GM21447 (cell line): Measurements from ENCODE around the gene PANK1.
"Not testable (repeated sequence)": the region's sequence is repeated elsewhere in the genome, so short reads cannot be mapped to it uniquely, and the experiment has no call there.

Experiments used
- ATAC-seq: cut with Tn5 transposase; IDR thresholded peaks from one replicate; pipeline ENCODE4 v1.9.1; 2021; ENCODE audit not compliant: unreplicated experiment

Gene PANK1

DNA sequence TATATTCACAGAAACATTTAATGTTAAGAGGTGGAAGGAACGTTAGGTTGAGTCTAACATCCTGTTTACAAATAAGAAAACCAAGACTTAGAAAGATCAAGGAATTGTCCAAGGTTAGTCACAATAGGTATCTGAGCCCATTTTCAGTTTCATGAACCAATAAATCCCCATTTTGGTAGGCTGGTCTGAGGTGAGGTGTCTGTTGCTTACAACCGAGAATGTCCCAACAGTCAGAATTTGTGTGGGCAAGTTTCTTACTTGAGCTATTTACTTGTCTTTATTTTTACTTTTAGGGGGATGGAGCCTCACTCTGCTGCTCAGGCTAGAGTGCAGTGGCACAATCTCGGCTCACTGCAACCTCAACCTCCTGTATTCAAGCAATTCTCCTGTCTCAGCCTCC is 23.6 kb downstream of the PANK1 start:
- no peak for ATAC-seq

DNA sequence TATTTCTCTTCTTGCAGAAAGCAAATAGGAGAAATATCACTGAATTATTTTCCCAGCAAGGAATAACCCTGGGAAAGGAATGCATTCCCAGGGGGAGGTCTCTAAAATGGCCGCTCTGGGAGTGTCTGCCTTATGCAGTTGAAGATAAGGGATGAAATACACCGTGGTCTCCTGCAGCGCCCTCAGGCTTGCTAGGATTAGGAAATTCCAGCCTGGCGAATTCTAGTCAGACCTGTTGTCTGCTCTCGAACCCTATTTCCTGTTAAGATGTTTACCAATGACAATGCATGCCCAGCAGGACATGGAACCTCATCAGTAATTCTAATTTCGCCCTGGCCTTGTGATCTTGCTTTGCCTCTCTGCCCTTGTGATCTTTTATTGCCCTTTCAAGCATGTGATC is 24.7 kb downstream of the PANK1 start:
- ATAC-seq: not testable (repeated sequence)

DNA sequence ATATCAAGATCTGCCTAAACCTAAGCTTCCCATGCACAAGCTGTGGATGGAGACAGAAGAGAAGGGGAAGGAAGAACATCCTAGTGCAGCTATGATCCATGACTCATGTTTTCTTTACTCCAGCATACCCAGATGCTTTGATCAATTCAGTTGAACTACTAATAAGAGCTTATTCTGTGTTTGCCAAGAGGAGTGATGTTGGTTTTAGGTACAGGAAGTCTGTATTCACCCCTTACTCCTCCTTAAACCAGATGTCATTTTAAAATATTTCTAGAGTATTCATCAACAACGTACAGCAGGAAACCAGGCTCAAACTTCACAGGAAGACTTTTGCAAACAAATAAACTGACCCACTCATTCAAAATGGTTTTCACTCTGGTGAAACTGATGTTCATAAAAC is 29.2 kb downstream of the PANK1 start:
- ATAC-seq: no peak

DNA sequence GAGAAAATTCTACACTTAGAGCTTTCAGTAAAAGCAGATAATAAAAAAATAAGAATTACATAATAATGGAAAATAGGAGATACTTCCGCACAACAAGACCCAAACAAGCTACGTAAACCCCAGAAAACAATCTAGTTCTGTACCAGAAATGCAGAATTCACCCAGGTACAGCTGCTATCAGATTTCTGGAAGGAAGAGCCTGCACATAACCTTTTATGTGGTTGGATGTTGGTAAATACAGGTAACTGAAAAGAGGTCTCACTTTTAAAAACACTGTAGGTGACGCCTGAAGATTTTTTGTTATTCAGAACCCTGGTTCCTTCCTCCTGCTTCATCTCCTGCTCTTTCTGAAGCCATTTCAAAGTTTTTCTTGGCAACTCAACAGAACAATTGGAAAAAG is 29.9 kb downstream of the PANK1 start:
- no peak for ATAC-seq

DNA sequence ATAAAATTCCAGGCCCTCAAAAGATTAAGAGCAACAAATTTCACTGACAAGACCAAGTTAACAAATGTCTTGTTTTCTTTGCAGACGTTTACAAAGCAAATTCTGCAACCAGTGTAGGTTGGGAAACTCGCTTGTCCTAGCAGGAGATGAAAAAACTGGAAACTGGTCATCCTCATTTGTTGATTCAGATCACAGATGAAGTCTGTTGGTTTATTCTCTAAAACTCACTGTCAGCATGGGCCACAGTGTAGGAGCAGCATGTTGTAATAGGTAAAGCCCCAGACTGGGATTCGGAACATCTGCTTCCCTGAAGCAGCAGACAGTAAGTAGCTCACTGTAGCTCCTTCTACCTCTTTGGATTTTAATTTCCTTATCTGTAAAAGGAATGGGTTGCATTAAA is 31.5 kb downstream of the PANK1 start:
- ATAC-seq: no peak

DNA sequence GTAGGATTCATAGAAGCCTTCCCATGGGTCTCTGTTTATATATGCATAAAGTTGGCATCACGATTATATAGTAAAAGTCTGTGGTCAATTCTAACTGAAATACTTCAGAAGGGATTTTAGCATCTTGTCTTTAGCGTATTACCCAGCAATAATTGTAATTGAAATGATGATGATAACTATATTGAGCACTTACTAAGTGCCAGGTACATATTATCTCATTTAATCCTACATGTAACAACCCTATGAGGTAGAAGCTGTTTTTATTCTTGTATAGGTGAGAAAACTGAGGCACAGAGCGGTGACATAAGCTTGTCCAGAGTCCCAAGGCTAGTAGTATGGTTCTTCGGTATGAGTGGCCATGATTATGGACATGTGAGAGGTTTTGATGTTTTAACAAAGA is 33.8 kb downstream of the PANK1 start:
- ATAC-seq: no peak

DNA sequence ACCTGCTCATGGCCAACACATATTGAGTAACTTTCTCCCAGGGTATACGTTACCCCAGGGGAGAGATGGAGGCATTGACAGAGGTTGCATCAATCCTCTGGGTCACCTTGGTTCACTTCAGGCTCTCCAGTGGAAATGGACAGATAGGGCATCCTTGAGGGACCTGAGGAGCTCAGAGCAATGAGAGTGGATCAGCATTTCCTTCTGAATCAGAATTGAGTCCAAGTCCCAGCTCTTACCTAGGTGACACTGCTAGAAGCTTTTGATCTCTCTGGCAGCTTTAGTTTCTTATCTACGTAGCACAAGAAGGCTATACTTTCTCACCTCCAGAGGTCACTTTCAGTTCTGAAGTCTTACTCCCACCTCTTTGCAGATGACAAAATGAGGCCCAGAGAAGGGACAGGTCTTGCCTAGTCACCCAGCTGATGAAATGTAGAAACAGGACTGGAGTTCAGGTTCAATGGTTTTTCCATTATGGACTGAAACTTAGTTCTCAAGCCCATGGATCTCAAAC is 35.2 kb downstream of the PANK1 start:
- ATAC-seq: peak; percentile 94

DNA sequence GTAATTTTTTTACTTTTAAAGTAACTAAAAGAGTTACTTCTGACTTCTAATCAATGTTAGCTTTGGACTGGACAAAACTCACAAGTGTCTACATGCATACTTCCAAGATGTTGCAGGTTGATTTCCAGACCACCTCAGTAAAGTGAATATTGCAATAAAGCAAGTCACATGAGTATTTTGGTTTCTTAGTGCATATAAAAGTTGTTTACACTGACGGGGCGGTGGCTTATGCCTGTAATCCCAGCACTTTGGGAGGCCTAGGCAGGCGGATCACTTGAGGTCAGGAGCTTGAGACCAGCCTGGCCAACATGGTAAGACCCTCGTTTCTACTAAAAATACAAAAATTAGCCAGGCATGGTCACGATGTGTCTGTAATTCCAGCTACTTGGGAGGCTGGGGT is 40.8 kb downstream of the PANK1 start:
- no peak for ATAC-seq

DNA sequence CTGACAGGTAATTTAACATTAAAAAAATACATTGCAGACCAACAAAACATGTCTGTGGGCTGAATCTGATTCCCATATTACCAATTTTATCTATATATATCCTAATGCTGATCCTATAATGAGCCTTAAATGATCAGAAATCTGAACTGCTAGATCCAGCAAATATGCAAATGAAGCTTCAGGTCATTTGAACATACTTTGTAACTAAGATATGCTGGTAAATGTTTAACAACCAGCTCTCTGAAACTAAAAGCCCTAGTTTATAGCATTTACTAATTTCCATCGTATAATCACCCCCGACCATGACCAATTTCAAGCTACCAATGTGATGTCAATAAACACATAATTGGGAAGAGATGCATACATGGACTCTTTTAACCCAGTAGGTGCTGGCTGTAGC is 42.1 kb downstream of the PANK1 start:
- ATAC-seq: no peak

DNA sequence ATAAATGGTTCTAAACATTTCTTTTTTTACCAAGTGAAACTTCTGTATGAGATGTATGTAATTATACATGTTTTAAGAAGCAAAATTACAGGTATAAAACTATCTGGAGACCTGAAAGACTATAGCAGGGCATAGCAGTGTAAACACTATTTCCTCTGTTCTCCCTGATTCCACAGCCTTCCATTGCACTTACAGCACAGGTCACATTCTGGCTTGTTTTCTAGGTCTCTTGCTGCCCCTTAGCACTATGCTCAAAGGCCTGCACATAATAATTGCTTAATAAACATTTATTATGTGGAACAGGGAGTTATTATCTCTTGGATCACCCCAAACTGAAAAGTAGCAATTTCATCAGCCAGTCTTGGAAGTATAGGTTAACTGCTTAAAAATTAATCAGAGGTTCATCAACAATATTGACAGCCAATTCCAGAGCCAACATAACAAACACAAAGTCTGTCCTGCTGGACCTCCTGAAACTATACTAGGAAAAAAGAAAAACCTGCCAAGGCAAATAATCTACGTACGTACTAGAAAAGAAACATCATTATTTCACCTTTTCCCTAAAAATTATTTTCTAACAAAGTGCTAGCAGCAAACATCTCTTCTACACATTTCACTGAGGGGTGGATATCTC is 43.2 kb downstream of the PANK1 start:
- no peak for ATAC-seq

DNA sequence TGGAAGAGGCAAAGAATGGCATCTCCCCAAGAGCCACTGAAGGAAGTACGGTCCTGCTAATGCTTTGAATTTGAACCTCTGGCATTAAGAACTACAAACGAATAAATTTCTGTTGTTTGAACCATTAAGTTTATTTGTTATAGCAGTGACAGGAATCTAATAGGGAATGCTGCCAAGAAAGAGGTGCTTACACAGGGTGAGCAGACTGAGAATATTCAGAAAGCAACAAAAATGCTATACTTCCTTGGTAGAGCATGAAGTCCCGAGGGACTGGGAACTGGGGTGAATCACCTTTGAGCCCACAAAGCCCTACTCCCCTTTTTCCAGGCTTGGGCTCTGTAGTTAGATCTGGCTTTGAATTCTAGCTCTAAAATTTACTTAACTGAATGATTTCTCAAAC is 45.0 kb downstream of the PANK1 start:
- no peak for ATAC-seq

DNA sequence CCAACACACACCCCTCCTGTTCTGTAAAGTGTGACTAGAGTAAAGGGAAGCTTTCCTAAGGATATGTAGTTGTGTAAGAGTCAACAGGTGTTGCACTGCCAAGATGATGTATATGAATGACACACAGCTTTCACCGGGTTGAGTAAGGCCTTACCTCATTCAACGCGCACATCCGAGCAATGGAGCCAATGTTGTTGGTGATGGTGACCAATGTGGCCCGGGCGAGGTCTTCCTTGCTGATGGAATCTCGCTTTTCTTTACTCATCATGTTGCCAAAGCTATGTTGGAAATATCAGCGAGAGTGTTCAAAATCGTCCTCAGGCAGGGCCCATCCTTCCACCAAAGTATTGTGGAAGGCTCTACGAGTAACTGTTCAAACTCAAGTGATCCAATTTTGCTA is 52.0 kb downstream of the PANK1 start:
- ATAC-seq: no peak

DNA sequence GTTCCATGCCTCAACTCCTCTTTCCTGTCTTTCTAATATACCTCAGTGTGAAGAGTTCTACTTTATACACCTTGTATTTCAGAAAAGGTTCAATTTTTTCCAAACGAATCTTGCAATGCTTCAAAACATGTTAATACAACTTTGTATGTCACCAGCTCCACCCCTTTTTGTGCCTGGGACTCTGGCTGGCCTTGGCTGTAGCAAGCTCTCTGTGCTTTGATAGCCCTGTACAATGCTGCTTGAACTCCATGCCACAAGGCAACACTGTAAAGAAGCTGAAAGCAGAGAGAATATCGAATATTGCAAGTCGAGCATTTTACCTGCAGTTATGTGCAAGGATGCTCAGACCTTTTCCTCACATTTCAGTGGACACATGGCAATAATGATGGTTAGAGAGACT is 52.5 kb downstream of the PANK1 start:
- no peak for ATAC-seq

DNA sequence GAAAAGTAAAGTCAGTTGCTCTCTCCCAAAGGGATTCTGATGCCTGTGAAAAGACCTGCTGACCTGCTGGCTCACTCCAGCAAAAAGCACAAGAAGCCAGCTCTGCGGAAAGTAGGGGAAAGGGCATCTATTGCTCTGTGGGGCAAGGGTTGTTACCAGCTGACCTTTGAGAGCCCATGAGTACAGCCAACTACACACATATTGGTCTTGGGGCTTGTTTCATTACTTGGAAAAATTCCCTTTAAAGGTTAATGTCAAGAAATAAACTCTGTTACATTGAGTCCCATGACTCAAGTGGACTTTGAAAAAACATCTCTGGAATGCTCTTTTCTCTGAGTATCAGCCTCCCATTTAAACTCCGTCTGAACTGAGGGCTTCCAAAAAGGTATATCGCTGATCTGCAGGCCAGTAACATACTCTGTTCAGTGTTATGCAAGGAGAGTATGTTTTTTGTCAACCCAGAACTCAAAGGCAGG is 53.2 kb downstream of the PANK1 start:
- ATAC-seq: no peak

DNA sequence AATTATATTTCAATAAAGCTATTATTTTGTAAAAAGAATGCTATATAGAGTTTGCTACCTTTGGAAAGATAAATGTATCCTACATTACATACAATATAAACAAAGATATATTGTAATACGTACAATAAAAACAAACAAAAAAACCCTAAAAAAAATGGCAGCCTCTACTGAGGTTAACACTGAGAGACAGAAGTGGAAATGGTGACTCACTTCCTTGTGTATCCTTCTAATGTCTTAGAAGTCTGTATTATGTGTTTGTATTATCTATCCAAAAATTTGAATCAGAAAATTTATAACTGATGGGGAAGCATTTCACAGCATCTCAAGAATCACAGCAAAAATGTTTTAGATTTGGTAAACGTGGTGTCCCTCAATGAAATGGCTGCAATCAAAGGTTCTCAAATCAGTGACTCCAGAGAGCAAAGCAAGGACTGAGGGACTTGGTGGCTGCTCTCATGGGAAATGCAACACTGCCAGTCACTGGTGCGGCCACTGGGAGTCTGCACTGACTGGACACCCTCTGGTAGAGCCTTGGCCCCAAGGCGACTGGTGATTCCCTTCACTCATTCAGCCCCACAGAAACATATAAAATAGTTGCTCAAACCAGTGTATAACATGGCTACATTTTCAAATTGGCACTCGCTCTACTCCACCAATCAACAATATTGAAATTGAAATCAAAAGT is 53.8 kb downstream of the PANK1 start:
- ATAC-seq: no peak

DNA sequence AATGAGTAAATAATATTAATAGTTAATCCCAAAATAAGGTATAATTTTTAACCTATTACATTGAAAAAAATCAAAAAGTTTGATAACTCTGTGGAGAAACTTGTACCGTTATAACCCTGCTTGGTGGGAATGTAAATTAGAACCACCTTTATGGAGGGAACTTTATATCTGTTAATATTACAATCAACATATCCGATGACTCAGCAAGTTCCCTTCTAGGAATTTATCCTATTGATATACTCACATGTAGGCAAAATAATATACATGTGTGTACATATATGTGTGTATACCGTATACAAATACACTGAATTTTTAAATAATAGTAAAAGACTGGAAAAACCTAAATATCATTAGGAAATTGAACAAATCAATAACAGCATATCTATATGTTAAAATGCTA is 54.7 kb downstream of the PANK1 start:
- ATAC-seq: no peak

DNA sequence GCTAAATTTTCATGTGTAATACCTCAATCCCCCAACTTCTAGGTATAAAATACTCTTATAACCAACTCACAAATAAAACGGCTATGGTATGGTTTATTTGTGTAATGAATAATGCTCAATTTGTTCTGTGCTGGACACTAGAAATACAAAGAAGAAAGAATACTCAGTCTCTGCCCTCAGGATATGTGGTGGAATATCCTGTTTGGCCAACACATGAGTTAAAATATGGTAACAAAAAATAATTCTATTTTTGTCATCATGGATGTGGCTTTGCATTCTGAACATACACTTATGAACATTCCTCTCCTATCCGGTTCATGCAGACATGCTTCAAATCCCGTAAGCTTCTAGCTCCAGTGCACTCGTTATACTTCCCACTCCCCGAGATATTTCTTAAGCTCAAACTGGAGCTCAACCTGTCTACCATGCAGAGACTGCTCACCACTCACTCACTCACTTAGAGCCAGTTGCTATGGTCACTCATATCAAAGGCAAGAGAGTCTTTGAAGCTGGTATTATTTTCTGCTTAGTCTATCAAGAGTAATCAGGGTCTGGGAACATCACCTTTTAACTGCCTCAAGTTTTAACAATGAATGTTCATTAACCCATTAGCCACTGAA is 55.8 kb downstream of the PANK1 start:
- ATAC-seq: no peak

DNA sequence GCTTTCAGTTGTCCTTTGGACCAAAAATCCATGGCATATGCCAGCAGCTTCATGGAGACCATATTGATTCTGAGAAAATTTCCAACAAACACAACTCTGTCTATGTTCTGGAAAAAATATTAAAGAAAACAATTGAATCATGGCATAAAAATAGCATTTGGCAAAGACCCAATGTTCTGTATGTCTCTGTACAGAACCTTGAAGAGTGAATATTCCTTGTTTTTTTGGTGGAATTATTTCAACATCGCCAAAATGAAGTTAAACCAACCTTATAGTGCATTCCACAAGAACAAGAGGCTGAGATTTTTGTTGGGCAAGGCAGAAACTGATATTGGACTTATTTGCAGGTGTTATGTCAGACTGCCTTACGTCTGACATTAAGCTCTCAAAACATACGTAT is 56.4 kb downstream of the PANK1 start:
- no peak for ATAC-seq

DNA sequence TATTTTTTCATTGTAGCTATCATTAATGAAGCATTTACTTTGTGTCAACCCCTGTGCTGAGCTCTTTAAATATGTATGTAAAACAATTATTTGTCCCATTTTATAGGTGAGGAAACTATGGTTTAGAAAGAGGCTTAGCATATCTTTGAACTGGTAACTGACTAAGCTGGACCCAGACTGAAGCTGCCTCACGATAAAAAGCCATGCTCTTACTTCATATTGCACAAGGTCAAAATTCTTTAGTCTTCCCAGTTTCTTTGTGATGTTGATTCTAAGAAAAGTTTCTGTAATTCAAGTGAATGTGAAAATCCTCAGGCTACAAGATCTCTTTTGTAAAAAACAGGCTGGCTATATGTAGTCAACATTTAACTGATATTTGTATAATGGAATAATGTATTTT is 63.0 kb downstream of the PANK1 start:
- ATAC-seq: no peak

DNA sequence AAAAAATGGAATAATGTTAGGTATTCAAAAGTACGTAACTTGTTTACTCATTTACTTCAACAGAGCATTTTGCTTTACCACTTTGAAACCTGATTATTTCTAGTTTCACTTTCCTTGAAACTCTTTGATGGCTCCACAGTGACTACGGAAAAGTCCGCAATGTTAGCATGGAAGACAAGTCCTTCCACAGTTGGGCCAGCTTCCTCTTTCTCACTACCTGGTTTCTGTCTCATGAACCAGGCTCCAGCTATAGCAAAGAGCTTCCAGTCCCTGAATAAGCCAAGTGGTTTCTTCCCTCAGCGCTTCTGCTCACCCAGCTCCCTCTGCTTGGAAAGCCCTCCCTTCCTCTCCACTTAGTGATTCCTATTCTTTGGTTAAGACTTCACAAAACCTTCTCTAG is 64.8 kb downstream of the PANK1 start:
- ATAC-seq: no peak

DNA sequence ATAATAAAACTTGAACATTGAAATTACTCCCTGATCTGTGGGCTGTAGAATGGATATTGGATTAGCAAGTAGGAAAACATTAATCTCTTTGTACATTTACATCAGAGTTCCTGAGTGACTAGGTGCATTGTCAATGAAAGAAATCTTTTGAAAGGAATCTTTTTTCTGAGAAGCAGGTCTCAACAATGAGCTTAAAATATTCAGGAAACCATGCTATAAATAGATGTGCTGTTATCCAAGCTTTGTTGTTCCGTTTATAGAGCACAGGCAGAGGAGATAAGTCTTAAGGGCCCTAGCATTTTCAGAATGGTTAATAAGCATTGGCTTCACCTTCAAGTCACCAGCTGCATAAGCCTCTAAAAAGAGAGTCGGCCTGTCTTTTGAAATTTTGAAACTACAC is 68.3 kb downstream of the PANK1 start:
- no peak for ATAC-seq

DNA sequence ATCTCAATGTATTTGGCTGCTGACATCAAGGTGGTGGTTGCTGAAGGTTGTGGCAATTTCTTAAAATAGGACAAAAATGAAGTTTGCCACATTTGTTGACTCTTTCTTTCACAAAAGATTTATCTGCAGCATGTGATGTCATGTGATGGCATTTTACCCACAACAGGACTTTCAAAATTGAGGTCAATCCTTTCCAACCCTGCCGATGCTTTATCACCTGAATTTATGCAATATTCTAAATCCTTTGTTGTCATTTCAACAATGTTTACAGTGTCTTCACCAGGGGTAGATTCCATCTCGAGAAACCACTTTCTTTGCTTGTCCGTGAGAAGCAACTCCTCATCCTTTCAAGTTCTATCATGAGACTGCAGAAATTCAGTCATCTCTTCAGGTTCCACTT is 69.0 kb downstream of the PANK1 start:
- ATAC-seq: no peak
